Sigmoid colon (tissue), 4 donors: Measurements from ENCODE around the gene RALA.

Experiments
- CTCF ChIP-seq, 4 experiments: fragments of 450-650 bp in 3 of 4; fragments of 200-600 bp in 1 of 4; IDR thresholded peaks; one replicate each; pipeline ENCODE4 v1.5.1; 2016 to 2019; ENCODE audit warnings: antibody characterized with exemption in 4 of 4, mild to moderate bottlenecking in 3 of 4, moderate library complexity in 2 of 4
- POLR2AphosphoS5 ChIP-seq, 4 donors: sonication (generic); formaldehyde crosslinking; IDR thresholded peaks; one replicate each; pipeline ENCODE4 v1.6.1; 2017; ENCODE audit warnings: antibody characterized with exemption in 4 of 4

DNA sequence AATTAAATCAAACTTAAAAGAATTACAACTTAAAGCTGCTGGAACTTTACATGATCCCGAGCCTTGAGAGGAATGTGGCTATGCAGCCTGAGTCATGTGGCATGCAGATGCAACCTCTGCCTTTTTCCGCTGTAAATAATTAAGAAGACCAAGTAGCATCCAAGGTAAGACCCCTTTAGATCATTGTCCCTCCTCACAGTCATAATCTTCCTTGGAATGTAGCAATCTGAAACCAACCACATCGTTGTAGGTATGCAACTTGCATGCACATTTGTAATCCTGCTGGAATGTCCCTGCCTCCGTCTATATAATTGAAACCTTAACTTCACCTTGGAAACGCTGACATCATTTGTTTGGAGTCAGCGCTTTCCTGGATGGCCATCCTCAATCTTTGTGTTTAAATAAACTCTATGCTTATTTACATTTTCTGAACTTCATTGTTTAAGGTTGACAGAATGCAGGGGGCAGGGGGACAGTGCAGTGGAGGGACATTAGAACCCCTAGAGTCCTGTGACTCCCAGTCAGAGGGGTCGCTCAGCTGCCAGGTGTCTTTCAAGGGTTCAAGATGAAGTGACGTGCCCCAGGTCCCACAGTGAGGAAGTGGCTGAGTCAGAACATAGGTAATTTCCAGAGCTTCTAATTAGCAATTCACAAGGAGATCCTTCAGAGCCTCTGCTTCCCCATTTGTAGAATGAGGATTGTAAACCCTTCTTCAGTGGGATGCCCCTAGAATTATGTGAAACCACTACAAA, 110.7 kb downstream of the RALA start:
- TF ChIP-seq CTCF (IDR thresholded peaks at IDR 0.05): no peak
- TF ChIP-seq POLR2AphosphoS5 (IDR thresholded peaks at IDR 0.05): no peak
